H9 (cell line): ENCODE data around the gene COPE. TPM values are rescaled to one million over a fixed set of nuclear protein-coding genes. Genes with fewer than 3 reads are reported as not detected.

Experiments used
- DNase-seq: peaks from one replicate; pipeline ENCODE4 v3.0.0-alpha.2; 2017
- H2AFZ ChIP-seq: one replicate; pipeline ENCODE4 v1.6.1; 2013; ENCODE audit warnings: mild to moderate bottlenecking, low read length, control low read depth, moderate library complexity
- H2AK5ac ChIP-seq: 2 replicates; pipeline ENCODE4 v1.6.1; 2013; ENCODE audit warnings: low read length, control low read depth, mixed read lengths; ENCODE audit not compliant: insufficient read length
- H2BK120ac ChIP-seq: one replicate; pipeline ENCODE4 v1.6.1; 2013; ENCODE audit warnings: low read depth, mild to moderate bottlenecking, low read length, control low read depth, inconsistent platforms; ENCODE audit not compliant: poor library complexity, severe bottlenecking
- H2BK12ac ChIP-seq: 2 replicates; pipeline ENCODE4 v1.6.1; 2013; ENCODE audit warnings: low read length, control low read depth, mixed read lengths, low read depth; ENCODE audit not compliant: insufficient read length
- H2BK15ac ChIP-seq: 2 replicates; pipeline ENCODE4 v1.6.1; 2013; ENCODE audit warnings: low read depth, low read length, control low read depth
- H2BK20ac ChIP-seq: one replicate; pipeline ENCODE4 v1.6.1; 2013; ENCODE audit warnings: low read depth, mild to moderate bottlenecking, low read length, control low read depth, inconsistent platforms; ENCODE audit not compliant: poor library complexity, severe bottlenecking
- H2BK5ac ChIP-seq: 2 replicates; pipeline ENCODE4 v1.6.1; 2013; ENCODE audit warnings: low read length, control low read depth, mixed read lengths; ENCODE audit not compliant: insufficient read length
- H3K14ac ChIP-seq: 2 replicates; pipeline ENCODE4 v1.6.1; 2013; ENCODE audit warnings: low read length, control low read depth; ENCODE audit not compliant: insufficient read depth
- H3K18ac ChIP-seq: 2 replicates; pipeline ENCODE4 v1.6.1; 2013; ENCODE audit warnings: low read depth, mild to moderate bottlenecking, mixed read lengths, low read length, control low read depth; ENCODE audit not compliant: insufficient read length
- H3K23ac ChIP-seq: 2 replicates; pipeline ENCODE4 v1.6.1; 2013; ENCODE audit warnings: low read length, control low read depth, mixed read lengths, low read depth; ENCODE audit not compliant: insufficient read length
- H3K23me2 ChIP-seq: 2 replicates; pipeline ENCODE4 v1.6.1; 2013; ENCODE audit warnings: low read depth, mild to moderate bottlenecking, mixed read lengths, low read length, control low read depth; ENCODE audit not compliant: insufficient read length, poor library complexity, severe bottlenecking
- H3K27ac ChIP-seq: 2 replicates; pipeline ENCODE4 v1.5.1; 2013; ENCODE audit warnings: low read length, control low read depth, mixed read lengths, low read depth; ENCODE audit not compliant: insufficient read length
- H3K27me3 ChIP-seq: 2 replicates; pipeline ENCODE4 v1.6.1; 2013; ENCODE audit warnings: low read length, control low read depth, inconsistent platforms; ENCODE audit not compliant: insufficient read depth
- H3K4ac ChIP-seq: 2 replicates; pipeline ENCODE4 v1.6.1; 2013; ENCODE audit warnings: low read depth, mild to moderate bottlenecking, control low read depth, inconsistent platforms, low read length, moderate library complexity
- H3K4me1 ChIP-seq: 2 replicates; pipeline ENCODE4 v1.6.1; 2013; ENCODE audit warnings: low read length, control low read depth, inconsistent platforms; ENCODE audit not compliant: insufficient read depth
- H3K4me2 ChIP-seq: 2 replicates; pipeline ENCODE4 v1.6.1; 2013; ENCODE audit warnings: low read length, control low read depth, mixed read lengths; ENCODE audit not compliant: insufficient read length, insufficient read depth
- H3K56ac ChIP-seq: 2 replicates; pipeline ENCODE4 v1.6.1; 2013; ENCODE audit warnings: low read depth, mild to moderate bottlenecking, mixed read lengths, low read length, control low read depth; ENCODE audit not compliant: insufficient read length
- H3K79me1 ChIP-seq: 2 replicates; pipeline ENCODE4 v1.6.1; 2013; ENCODE audit warnings: low read depth, mild to moderate bottlenecking, moderate library complexity, low read length, control low read depth, inconsistent platforms; ENCODE audit not compliant: insufficient read depth, poor library complexity, severe bottlenecking
- H3K79me2 ChIP-seq: 2 replicates; pipeline ENCODE4 v1.6.1; 2013; ENCODE audit warnings: low read length, control low read depth, inconsistent platforms; ENCODE audit not compliant: insufficient read depth
- H3K9ac ChIP-seq: 2 replicates; pipeline ENCODE4 v1.6.1; 2013; ENCODE audit warnings: low read length, control low read depth, mixed read lengths; ENCODE audit not compliant: insufficient read length; ENCODE audit errors: extremely low read depth
- H3K9me3 ChIP-seq: one replicate; pipeline ENCODE4 v1.6.1; 2013; ENCODE audit warnings: low read depth, low read length, inconsistent platforms; ENCODE audit not compliant: control insufficient read depth
- H3T11ph ChIP-seq: one replicate; pipeline ENCODE4 v1.6.1; 2013; ENCODE audit warnings: mild to moderate bottlenecking, low read length, control low read depth, inconsistent platforms
- H4K20me1 ChIP-seq: one replicate; pipeline ENCODE4 v1.6.1; 2013; ENCODE audit not compliant: control insufficient read depth, insufficient read length, insufficient read depth
- H4K5ac ChIP-seq: 2 replicates; pipeline ENCODE4 v1.6.1; 2013; ENCODE audit warnings: low read depth, mild to moderate bottlenecking, mixed read lengths, low read length, control low read depth; ENCODE audit not compliant: insufficient read length
- H4K8ac ChIP-seq: replicated peaks from 2 replicates; pipeline ENCODE4 v1.6.1; 2013; ENCODE audit warnings: low read length, control low read depth, mixed read lengths, low read depth; ENCODE audit not compliant: insufficient read length
- H4K91ac ChIP-seq: 2 replicates; pipeline ENCODE4 v1.6.1; 2013; ENCODE audit warnings: low read depth, mild to moderate bottlenecking, moderate library complexity, mixed read lengths, low read length, control low read depth; ENCODE audit not compliant: insufficient read length
- H3K27ac Mint-ChIP-seq, 3 experiments: 2 replicates in 2 of 3; 3 replicates in 1 of 3; pipeline ENCODE4 v1.8.0; 2020 to 2021; ENCODE audit warnings: mixed read lengths in 3 of 3, mild to moderate bottlenecking in 1 of 3, moderate library complexity in 1 of 3
- H3K27me3 Mint-ChIP-seq: 2 replicates; pipeline ENCODE4 v1.8.0; 2021; ENCODE audit warnings: low read depth, mild to moderate bottlenecking, moderate library complexity, mixed read lengths
- H3K36me3 Mint-ChIP-seq, 3 experiments: 2 replicates in 2 of 3; 3 replicates in 1 of 3; pipeline ENCODE4 v1.8.0; 2020 to 2021; ENCODE audit warnings: low read depth in 3 of 3, mixed read lengths in 3 of 3; ENCODE audit not compliant: insufficient read depth in 1 of 3
- H3K4me1 Mint-ChIP-seq, 2 experiments: 2 replicates each; pipeline ENCODE4 v1.8.0; 2020; ENCODE audit warnings: mixed read lengths in 2 of 2
- H3K4me3 Mint-ChIP-seq, 2 experiments: 2 replicates in 1 of 2; 3 replicates in 1 of 2; pipeline ENCODE4 v1.8.0; 2020 to 2021; ENCODE audit warnings: mild to moderate bottlenecking in 2 of 2, mixed read lengths in 2 of 2, moderate library complexity in 1 of 2
- H3K9me3 Mint-ChIP-seq, 2 experiments: 2 replicates in 1 of 2; 3 replicates in 1 of 2; pipeline ENCODE4 v1.8.0; 2020; ENCODE audit warnings: mild to moderate bottlenecking in 2 of 2, mixed read lengths in 2 of 2, moderate library complexity in 1 of 2
- WGBS: extraction: QIAGEN DNeasy Blood & Tissue Kit; methylation state at CpG from one replicate; pipeline ENCODE4 v1.1.7; 2013; ENCODE audit warnings: missing lambda C conversion rate, low lambda C conversion rate, mixed read lengths; ENCODE audit not compliant: insufficient read length; ENCODE audit errors: extremely low coverage; 5-methylcytosine and 5-hydroxymethylcytosine counted together
- total RNA-seq: library from RNA; stranded (reverse); gene quantifications from 2 replicates; pipeline ENCODE4 v1.2.1, GENCODE V29; 2021
- TF ChIP-seq, protein P1 (sequence below): fragments of 200-600 bp; sonication (generic); conservative IDR thresholded peaks from 3 replicates; pipeline ENCODE4 v1.8.0; 2021; ENCODE audit warnings: antibody characterized with exemption, mild to moderate bottlenecking

COPE gene
- total RNA-seq, 1 experiment from 2014 or later: 198 TPM

DNA sequence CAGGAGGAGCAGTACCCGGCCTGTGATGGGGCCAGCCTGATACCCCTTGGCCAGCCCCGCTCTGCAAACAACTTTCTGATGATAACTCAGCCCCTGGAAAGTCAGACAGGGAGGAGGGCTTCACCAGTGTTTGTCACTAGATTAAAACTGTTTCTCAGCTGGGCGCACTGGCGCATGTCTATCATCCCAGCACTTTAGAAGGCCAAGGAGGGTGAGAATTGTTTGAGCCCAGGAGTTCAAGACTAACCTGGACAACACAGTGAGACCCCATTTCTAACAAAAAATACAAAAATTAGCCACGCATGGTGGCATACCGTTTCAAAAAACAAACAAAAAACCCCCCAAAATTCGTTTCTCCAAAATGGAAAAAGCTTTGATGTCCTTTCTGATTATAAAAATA lies 17.7 kb downstream of the COPE start:
- no peak overlapping the region for H2BK5ac ChIP-seq
- H2BK20ac ChIP-seq: no peak overlapping the region
- H3K4me2 ChIP-seq: no peak overlapping the region
- H3K79me1 ChIP-seq: no peaks in the 10 kb centered on the region
- H3K23me2 ChIP-seq: no peaks in the 10 kb centered on the region
- H3T11ph ChIP-seq: no peak overlapping the region
- no peak overlapping the region for H3K56ac ChIP-seq
- H3K23ac ChIP-seq: no peak overlapping the region
- no peak overlapping the region for H2BK120ac ChIP-seq
- peaks cover 1 to 19% (median 15%) of the 10 kb centered on the region in 3 experiments; a peak in 6 of 7 replicates for H3K36me3 Mint-ChIP-seq
- no peak overlapping the region for H4K8ac ChIP-seq
- no peak overlapping the region for H2BK12ac ChIP-seq
- no CpG with 5 or more reads among the region's 7 CpGs for WGBS
- H3K9ac ChIP-seq: no peak overlapping the region
- no peaks in the 10 kb centered on the region for H3K4me1 ChIP-seq
- no peak overlapping the region for H3K14ac ChIP-seq
- H2AFZ ChIP-seq: no peak overlapping the region
- H3K4me3 Mint-ChIP-seq: no peak overlapping the region
- TF ChIP-seq, protein P1, sequence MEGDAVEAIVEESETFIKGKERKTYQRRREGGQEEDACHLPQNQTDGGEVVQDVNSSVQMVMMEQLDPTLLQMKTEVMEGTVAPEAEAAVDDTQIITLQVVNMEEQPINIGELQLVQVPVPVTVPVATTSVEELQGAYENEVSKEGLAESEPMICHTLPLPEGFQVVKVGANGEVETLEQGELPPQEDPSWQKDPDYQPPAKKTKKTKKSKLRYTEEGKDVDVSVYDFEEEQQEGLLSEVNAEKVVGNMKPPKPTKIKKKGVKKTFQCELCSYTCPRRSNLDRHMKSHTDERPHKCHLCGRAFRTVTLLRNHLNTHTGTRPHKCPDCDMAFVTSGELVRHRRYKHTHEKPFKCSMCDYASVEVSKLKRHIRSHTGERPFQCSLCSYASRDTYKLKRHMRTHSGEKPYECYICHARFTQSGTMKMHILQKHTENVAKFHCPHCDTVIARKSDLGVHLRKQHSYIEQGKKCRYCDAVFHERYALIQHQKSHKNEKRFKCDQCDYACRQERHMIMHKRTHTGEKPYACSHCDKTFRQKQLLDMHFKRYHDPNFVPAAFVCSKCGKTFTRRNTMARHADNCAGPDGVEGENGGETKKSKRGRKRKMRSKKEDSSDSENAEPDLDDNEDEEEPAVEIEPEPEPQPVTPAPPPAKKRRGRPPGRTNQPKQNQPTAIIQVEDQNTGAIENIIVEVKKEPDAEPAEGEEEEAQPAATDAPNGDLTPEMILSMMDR: no peak
- no peaks in the 10 kb centered on the region; a peak in 1 of 5 replicates for H3K9me3 Mint-ChIP-seq
- no peaks in the 10 kb centered on the region for H3K79me2 ChIP-seq
- H4K91ac ChIP-seq: no peak overlapping the region
- H3K27ac ChIP-seq: no peak overlapping the region
- no peaks in the 10 kb centered on the region for H4K20me1 ChIP-seq
- H3K27ac Mint-ChIP-seq: no peak overlapping the region
- no peak for DNase-seq
- H3K27me3 Mint-ChIP-seq: peaks cover 15% of the 10 kb centered on the region
- no peaks in the 10 kb centered on the region; the same call in 1 of the 2 replicates for H3K27me3 ChIP-seq
- no peak overlapping the region for H4K5ac ChIP-seq
- no peak overlapping the region for H3K4ac ChIP-seq
- 0 out of 4 replicates have a peak, but pooled peaks cover 0 to under 1% of the 10 kb centered on the region in 2 experiments for H3K4me1 Mint-ChIP-seq
- H2AK5ac ChIP-seq: no peak overlapping the region
- no peaks in the 10 kb centered on the region for H3K9me3 ChIP-seq
- H3K18ac ChIP-seq: no peak overlapping the region
- H2BK15ac ChIP-seq: no peak overlapping the region
